Measurements from ENCODE around the gene SLIT3.

GRCh38 chr5:168936511-168936910, 364.4 kb downstream of the SLIT3 start:
- TF ChIP-seq POLR2AphosphoS5 (IDR thresholded peaks at IDR 0.05; ENCODE audit: borderline replicate concordance, low read depth, low read length) (no peak), EZH2 (IDR thresholded peaks at IDR 0.05) (no peak), FOXP2 (optimal IDR thresholded peaks at IDR 0.05; ENCODE audit: control extremely low read depth, extremely low read length, insufficient read depth) (no peak)

All from SK-N-MC (cell line).